GM21528 (cell line): ENCODE measurements around the gene ADK.
"Not testable (repeated sequence)": the region's sequence is repeated elsewhere in the genome, so short reads cannot be mapped to it uniquely, and the experiment has no call there.

ENCODE experiments used
- ATAC-seq: cut with Tn5 transposase; IDR thresholded peaks from one replicate; pipeline ENCODE4 v1.9.1; 2021; ENCODE audit warnings: mild to moderate bottlenecking, moderate library complexity; ENCODE audit not compliant: unreplicated experiment, low FRiP score

Gene ADK

GRCh38 chr10:74335501-74335900, 184.5 kb downstream of the ADK start:
- no peak for ATAC-seq

- ATAC-seq: no peak
Measured at GRCh38 chr10:74337330-74338016, 186.5 kb downstream of the ADK start.

- no peak for ATAC-seq
Measured at GRCh38 chr10:74342991-74343390, 192.0 kb downstream of the ADK start.

DNA sequence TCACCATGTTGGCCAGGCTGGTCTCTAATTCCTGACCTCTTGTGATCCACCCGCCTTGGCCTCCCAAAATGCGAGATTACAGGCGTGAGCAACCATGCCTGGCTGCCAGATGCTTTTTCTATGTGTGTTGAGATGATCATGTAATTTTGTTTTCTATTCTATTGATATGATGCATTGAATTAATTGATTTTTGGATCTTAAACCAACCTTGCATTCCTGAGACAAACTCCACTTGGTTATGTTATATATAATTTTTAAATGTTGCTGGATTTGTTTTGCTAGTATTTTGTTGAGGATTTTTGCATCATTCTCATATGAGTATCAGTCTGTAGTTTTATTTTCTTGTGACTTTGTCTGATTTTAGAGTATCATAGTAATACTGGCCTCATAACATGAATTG, 192.8 kb downstream of the ADK start:
- no peak for ATAC-seq

DNA sequence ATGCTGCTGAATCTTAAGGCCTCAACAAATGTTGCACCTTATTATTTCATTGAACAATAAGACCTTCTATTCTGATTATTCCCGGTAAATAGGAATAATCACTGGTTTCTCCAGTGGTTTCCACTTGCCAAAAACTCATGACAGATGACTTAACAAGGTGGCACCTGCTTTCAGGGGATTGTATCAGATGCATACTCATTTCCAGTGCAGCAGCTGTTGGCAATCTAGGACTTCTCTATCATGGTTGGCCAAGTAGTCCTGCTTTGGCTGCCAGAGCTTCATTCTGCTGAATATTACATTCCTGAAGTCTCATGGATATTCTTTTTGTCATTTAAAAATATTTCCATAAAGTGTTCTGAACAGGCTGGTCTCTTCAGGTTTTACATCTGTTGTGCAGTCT, 193.3 kb downstream of the ADK start:
- ATAC-seq: no peak

DNA sequence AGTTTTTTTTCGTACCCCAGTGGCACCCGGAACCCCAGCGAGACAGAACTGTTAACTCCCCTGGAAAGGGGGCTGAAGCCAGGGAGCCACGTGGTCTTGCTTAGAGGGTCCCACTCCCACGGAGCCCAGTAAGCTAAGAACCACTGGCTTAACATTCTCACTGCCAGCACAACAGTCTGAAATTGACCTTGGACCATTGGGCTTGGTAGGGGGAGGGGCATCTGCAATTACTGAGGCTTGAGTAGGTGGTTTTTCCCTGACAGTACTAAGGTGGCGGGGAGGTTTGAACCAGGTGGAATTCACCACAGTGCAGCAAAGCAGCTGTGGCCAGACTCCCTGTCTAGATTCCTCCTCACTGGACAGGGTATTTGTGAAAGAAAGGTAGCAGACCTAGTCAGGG, 196.5 kb downstream of the ADK start:
- ATAC-seq: no peak

GRCh38 chr10:74353021-74353420, 202.0 kb downstream of the ADK start:
- not testable (repeated sequence) for ATAC-seq

- no peak for ATAC-seq
Measured at GRCh38 chr10:74361678-74362077, 210.7 kb downstream of the ADK start.

GRCh38 chr10:74363727-74364126, 212.7 kb downstream of the ADK start:
- no peak for ATAC-seq

DNA sequence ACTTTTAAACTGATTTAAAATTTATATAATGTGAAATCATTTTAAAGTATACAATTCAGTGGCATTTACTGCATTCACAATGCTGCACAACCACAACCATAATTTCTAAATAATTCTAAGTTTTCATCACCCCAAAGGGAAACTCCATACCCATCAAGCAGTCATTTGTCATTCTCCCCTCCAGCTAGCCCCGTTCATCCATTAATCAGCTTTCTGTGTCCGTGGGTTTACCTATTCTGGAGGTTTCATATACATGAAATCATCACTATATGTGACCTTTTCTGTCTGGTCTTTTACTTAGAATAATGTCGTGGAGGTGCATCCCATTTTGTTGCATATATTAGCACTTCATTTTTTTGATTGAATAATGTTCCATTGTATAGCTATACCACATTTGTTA, 214.1 kb downstream of the ADK start:
- ATAC-seq: no peak

DNA sequence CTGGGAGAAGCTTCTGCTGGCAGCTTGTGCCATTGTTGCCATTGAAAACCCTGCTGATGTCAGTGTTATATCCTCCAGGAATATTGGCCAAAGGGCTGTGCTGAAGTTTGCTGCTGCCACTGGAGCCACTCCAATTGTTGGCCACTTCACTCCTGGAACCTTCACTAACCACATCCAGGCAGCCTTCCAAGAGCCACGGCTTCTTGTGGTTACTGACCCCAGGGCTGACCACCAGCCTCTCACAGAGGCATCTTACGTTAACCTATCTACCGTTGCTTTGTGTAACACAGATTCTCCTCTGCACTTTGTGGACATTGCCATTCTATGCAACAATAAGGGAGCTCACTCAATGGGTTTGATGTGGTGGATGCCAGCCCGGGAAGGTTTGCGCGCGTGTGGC, 220.7 kb downstream of the ADK start:
- no peak for ATAC-seq

GRCh38 chr10:74373059-74373458, 222.0 kb downstream of the ADK start:
- ATAC-seq: no peak

- no peak for ATAC-seq
Measured at GRCh38 chr10:74377476-74377875, 226.5 kb downstream of the ADK start.

- no peak for ATAC-seq
Measured at GRCh38 chr10:74379474-74379873, 228.5 kb downstream of the ADK start.

- ATAC-seq: no peak
Measured at GRCh38 chr10:74380795-74381194, 229.8 kb downstream of the ADK start.

GRCh38 chr10:74381291-74381853, 230.4 kb downstream of the ADK start:
- ATAC-seq: no peak

DNA sequence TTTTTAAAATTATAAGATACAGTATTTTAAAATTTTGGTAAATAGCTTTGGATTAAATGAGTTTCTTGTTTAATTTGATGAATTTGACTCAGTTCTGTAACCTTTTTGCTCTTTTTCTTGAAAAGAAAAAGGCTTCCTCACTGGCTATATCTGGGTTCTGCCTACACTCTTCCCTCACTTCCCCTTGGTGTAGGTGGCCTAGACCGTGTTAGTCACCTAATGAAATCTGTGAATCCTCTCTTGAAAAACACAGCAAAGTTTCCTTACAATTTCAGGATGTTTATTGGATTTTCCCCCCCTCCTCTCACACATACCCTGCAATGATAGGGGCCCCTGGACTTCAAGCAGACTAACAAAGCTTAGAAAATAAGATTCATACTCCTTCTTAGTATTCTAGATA, 231.6 kb downstream of the ADK start:
- ATAC-seq: no peak

DNA sequence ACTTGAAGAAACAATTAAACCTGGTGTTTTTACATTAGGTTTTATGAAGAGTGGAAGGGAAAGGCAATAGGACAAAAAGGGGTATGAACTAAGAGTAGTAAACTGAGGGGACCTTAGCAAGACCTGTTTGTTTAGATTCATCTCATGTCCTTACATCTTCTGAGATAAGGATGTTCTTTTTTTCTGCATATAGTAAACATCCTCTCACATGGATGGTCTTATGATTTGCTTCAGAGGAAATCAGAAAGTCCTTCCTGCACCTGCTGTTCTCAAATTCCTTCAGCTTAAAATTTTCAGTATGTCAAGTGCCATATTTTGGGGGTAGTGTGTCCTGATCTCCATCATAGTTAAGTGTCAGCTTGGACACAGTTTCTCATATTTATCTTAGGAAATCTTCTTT, 232.6 kb downstream of the ADK start:
- no peak for ATAC-seq

GRCh38 chr10:74384615-74385183, 233.7 kb downstream of the ADK start:
- ATAC-seq: no peak

- ATAC-seq: no peak
Measured at GRCh38 chr10:74388801-74389200, 237.8 kb downstream of the ADK start.

DNA sequence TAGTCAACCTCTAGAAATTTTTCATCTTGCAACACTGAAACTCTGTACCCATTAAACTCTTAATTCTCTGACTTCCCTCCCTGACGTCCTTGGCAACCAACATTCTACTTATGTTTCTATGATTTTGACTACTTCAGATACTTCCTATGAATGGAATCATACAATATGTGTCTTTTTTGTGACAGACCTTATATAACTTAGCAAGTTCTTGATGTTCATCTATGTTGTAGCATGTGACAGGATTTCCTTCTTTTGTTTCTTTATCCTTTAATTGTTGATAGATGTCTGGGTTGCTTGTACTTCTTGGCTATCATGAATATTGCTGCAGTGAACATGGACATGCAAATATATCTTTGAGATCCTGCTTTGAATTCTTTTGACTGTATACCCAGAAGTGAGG, 240.8 kb downstream of the ADK start:
- no peak for ATAC-seq

DNA sequence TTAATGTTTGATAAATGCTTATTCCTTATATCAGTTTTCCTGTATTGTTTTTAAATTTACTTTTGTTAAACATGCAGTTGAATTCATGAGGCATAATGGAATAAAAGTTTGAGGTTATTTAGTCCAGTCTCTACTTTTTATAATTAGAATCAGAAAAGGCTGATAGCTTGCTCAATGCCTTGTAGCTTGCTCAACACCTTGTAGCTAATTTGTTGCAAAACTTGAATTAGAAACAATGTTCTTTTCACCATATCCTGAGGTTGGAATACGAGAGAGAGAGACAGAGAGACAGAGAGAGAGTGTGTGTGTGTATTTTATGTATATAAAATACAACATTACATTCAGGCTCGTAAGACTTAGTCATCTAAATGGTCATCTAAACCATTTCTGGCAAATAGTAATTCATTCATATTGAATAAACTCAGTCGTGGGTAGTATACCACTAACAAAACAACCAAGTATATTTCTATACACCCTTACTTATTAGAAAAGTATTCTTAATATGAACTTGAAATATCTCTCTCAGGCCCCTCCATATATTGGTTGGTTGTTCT, 243.5 kb downstream of the ADK start:
- ATAC-seq: no peak
